ENCODE results near the gene RPS6KB1. TPM values are rescaled to one million over a fixed set of nuclear protein-coding genes. Genes with fewer than 3 reads are reported as not detected.
"Not testable (repeated sequence)": the region's sequence is repeated elsewhere in the genome, so short reads cannot be mapped to it uniquely, and the experiment has no call there.

RPS6KB1 gene
- total RNA-seq, 4 donors from 2014 or later = 40.0 to 200 (median 55.7) TPM

- Histone ChIP-seq H3K27me3 (no peaks in the 10 kb centered on the region), H3K4me1 (no peaks in the 10 kb centered on the region), H3K36me3 (no peaks in the 10 kb centered on the region), H3K9me3 (no peaks in the 10 kb centered on the region), H3K4me3 (replicated peaks in 1 of 3) (no peak overlapping the region), H3K27ac (no peak overlapping the region)
- intact Hi-C loops (cut with DNase I) = no loop called here
- TF ChIP-seq, protein P1, sequence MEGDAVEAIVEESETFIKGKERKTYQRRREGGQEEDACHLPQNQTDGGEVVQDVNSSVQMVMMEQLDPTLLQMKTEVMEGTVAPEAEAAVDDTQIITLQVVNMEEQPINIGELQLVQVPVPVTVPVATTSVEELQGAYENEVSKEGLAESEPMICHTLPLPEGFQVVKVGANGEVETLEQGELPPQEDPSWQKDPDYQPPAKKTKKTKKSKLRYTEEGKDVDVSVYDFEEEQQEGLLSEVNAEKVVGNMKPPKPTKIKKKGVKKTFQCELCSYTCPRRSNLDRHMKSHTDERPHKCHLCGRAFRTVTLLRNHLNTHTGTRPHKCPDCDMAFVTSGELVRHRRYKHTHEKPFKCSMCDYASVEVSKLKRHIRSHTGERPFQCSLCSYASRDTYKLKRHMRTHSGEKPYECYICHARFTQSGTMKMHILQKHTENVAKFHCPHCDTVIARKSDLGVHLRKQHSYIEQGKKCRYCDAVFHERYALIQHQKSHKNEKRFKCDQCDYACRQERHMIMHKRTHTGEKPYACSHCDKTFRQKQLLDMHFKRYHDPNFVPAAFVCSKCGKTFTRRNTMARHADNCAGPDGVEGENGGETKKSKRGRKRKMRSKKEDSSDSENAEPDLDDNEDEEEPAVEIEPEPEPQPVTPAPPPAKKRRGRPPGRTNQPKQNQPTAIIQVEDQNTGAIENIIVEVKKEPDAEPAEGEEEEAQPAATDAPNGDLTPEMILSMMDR (IDR thresholded peaks at IDR 0.05) = no peak
- no peak for TF ChIP-seq POLR2A (IDR thresholded peaks at IDR 0.05)
- 97 to 98% methylated on average over 8 of the region's 8 CpGs for WGBS, 2 donors
- DNase-seq = no peak
Measured at GRCh38 chr17:59901604-59902003, 8.7 kb downstream of the RPS6KB1 start.

- 90 to 94% methylated on average over 2 of the region's 2 CpGs for WGBS, 2 donors
- intact Hi-C loops (cut with DNase I) = no loop called here
- no peaks in the 10 kb centered on the region for H3K27me3 ChIP-seq
Measured at GRCh38 chr17:59903455-59903854, 10.5 kb downstream of the RPS6KB1 start.

GRCh38 chr17:59907467-59907866 lies 14.5 kb downstream of the RPS6KB1 start:
- 95 to 98% methylated on average over 3 of the region's 3 CpGs for WGBS, 2 donors
- H3K27ac ChIP-seq = no peak overlapping the region
- H3K36me3 ChIP-seq = peaks cover 2 to 5% of the 10 kb centered on the region in 2 donors
- intact Hi-C loops (cut with DNase I) = no loop called here
- TF ChIP-seq POLR2A (IDR thresholded peaks at IDR 0.05) = no peak
- TF ChIP-seq, protein P1 (IDR thresholded peaks at IDR 0.05) = no peak
- H3K4me3 ChIP-seq (replicated peaks in 1 of 3) = no peak overlapping the region
- DNase-seq = no peak
- no peaks in the 10 kb centered on the region for H3K4me1 ChIP-seq
- H3K9me3 ChIP-seq = no peaks in the 10 kb centered on the region
- H3K27me3 ChIP-seq = no peaks in the 10 kb centered on the region

More at GRCh38 chr17:59903455-59903854, 10.5 kb downstream of the RPS6KB1 start:
- TF ChIP-seq, protein P1 (IDR thresholded peaks at IDR 0.05) = no peak
- no peaks in the 10 kb centered on the region for H3K36me3 ChIP-seq
- DNase-seq = no peak
- no peak overlapping the region for H3K27ac ChIP-seq
- H3K4me3 ChIP-seq (replicated peaks in 1 of 3) = no peak overlapping the region
- H3K9me3 ChIP-seq = no peaks in the 10 kb centered on the region
- H3K4me1 ChIP-seq = no peaks in the 10 kb centered on the region

- no peak for DNase-seq
- H3K27ac ChIP-seq = no peak overlapping the region
- intact Hi-C loops (cut with DNase I) = no loop called here
- TF ChIP-seq, protein P1 (IDR thresholded peaks at IDR 0.05) = peak; percentile 23 to 64 (median 41)
- TF ChIP-seq POLR2A (IDR thresholded peaks at IDR 0.05) = no peak
- H3K27me3 ChIP-seq = no peaks in the 10 kb centered on the region
- no peak overlapping the region for H3K4me3 ChIP-seq (replicated peaks in 1 of 3)
- H3K9me3 ChIP-seq = no peaks in the 10 kb centered on the region
- H3K4me1 ChIP-seq = no peaks in the 10 kb centered on the region
- H3K36me3 ChIP-seq = peaks cover 18 to 21% of the 10 kb centered on the region in 2 donors
- 84 to 85% methylated on average over 1 of the region's 1 CpG for whole genome bisulfite sequencing, 2 donors
Measured at GRCh38 chr17:59914274-59914854, 21.4 kb downstream of the RPS6KB1 start.

- Histone ChIP-seq H3K27me3 (no peaks in the 10 kb centered on the region), H3K27ac (no peak overlapping the region), H3K9me3 (no peaks in the 10 kb centered on the region), H3K36me3 (peaks cover 18 to 27% of the 10 kb centered on the region in 2 donors), H3K4me1 (no peaks in the 10 kb centered on the region), H3K4me3 (replicated peaks in 1 of 3) (no peak overlapping the region)
- intact Hi-C loops (cut with DNase I) = no loop called here
- no peak for DNase-seq
- no peak for TF ChIP-seq POLR2A (IDR thresholded peaks at IDR 0.05)
- TF ChIP-seq, protein P1 (IDR thresholded peaks at IDR 0.05) = no peak
Measured at GRCh38 chr17:59916446-59916845, 23.5 kb downstream of the RPS6KB1 start.

- H3K4me3 ChIP-seq (replicated peaks in 1 of 3); H3K36me3 ChIP-seq; H3K4me1 ChIP-seq; intact Hi-C loops (cut with DNase I); H3K9me3 ChIP-seq; H3K27ac ChIP-seq; DNase-seq; H3K27me3 ChIP-seq: not testable (repeated sequence)
- WGBS, 2 donors = 100% methylated on average over 3 to 5 of the region's 5 CpGs
Measured at GRCh38 chr17:59920637-59921036, 27.7 kb downstream of the RPS6KB1 start.

DNA sequence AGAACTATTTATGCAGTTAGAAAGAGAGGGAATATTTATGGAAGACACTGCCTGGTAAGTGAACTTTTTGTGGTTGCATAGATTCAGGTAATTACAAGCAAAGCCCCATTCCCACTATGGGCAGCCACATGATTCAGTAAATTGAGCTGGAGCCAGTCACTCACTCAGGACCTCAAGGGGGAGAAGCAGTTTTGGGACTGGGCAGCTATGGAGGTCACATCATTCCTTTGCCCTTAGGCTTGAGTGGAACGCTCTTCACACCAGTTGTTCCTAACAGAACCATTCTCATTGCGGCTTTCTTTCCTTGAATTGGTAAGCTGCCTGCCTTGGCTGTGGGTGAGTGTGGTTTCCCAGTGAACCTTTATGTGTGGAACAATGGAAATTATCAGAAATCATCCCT lies 37.2 kb downstream of the RPS6KB1 start:
- H3K4me3 ChIP-seq (replicated peaks in 1 of 3); intact Hi-C loops (cut with DNase I); H3K4me1 ChIP-seq; H3K9me3 ChIP-seq; DNase-seq; H3K27ac ChIP-seq; H3K27me3 ChIP-seq: not testable (repeated sequence)
- WGBS, 2 donors = 96 to 100% methylated on average over 2 of the region's 2 CpGs
- peaks cover 44 to 59% of the 10 kb centered on the region in 2 donors for H3K36me3 ChIP-seq

DNA sequence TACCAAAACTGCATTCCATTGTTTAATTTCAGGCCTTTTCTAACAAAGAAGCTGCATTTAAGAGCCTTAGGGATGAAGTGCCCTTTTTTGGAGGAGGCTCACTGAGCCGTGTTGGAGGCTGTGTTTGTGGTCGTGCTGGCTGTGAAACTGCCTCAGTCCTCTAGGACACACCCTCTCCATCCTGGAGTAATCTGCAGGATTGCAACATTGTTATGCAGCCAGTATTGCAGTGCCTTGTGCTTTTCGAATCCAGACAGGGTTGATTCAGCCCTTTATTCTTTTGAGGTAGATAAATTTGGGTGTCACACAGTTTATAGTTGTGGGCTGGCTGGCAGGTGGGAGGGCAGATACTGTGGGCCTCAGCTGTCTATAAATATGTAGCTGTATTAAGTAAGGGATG lies 37.8 kb downstream of the RPS6KB1 start:
- H3K27ac ChIP-seq; H3K4me3 ChIP-seq (replicated peaks in 1 of 3); DNase-seq; intact Hi-C loops (cut with DNase I); H3K9me3 ChIP-seq; H3K27me3 ChIP-seq; H3K4me1 ChIP-seq: not testable (repeated sequence)
- 50 to 70% methylated on average over 3 of the region's 3 CpGs for whole genome bisulfite sequencing, 2 donors
- peaks cover 48 to 65% of the 10 kb centered on the region in 2 donors for H3K36me3 ChIP-seq
